Mesendoderm (in vitro differentiated cells): ENCODE results near the gene CFAP52.
A peak's percentile ranks its signal among the peaks of the same experiment; 100 is the strongest.

ENCODE experiments used
- DNase-seq: peaks from one replicate; pipeline ENCODE4 v3.0.0; 2013
- H2AK5ac ChIP-seq: 2 replicates; pipeline ENCODE4 v1.6.1; 2013; ENCODE audit warnings: low read length, inconsistent platforms
- H2BK120ac ChIP-seq: 2 replicates; pipeline ENCODE4 v1.6.1; 2013; ENCODE audit warnings: low read depth, mild to moderate bottlenecking, low read length, moderate library complexity, mixed read lengths
- H2BK15ac ChIP-seq: replicated peaks from 2 replicates; pipeline ENCODE4 v1.6.1; 2013; ENCODE audit warnings: low read depth, mild to moderate bottlenecking, moderate library complexity
- H2BK5ac ChIP-seq: 2 replicates; pipeline ENCODE4 v1.6.1; 2013; ENCODE audit warnings: low read length, inconsistent platforms
- H3K18ac ChIP-seq: 2 replicates; pipeline ENCODE4 v1.6.1; 2013; ENCODE audit warnings: mild to moderate bottlenecking, low read length, mixed read lengths
- H3K23ac ChIP-seq: one replicate; pipeline ENCODE4 v1.6.1; 2013; ENCODE audit warnings: low read length
- H3K27ac ChIP-seq: 2 replicates; pipeline ENCODE4 v1.5.1; 2013; ENCODE audit warnings: low read depth, mild to moderate bottlenecking, inconsistent platforms, low read length, moderate library complexity
- H3K27me3 ChIP-seq: 2 replicates; pipeline ENCODE4 v1.6.1; 2013; ENCODE audit warnings: low read length, control low read depth, mild to moderate bottlenecking, inconsistent platforms; ENCODE audit not compliant: insufficient read depth, poor library complexity
- H3K36me3 ChIP-seq: 2 replicates; pipeline ENCODE4 v1.6.1; 2013; ENCODE audit warnings: low read length, inconsistent platforms; ENCODE audit not compliant: control insufficient read depth, insufficient read depth
- H3K4ac ChIP-seq: one replicate; pipeline ENCODE4 v1.6.1; 2013; ENCODE audit warnings: low read depth, mild to moderate bottlenecking, low read length, moderate library complexity
- H3K4me1 ChIP-seq: 2 replicates; pipeline ENCODE4 v1.6.1; 2013; ENCODE audit warnings: low read depth, low read length, inconsistent platforms; ENCODE audit not compliant: control insufficient read depth
- H3K4me2 ChIP-seq: 2 replicates; pipeline ENCODE4 v1.6.1; 2013; ENCODE audit warnings: low read length
- H3K4me3 ChIP-seq: 2 replicates; pipeline ENCODE4 v1.5.1; 2013; ENCODE audit warnings: mild to moderate bottlenecking, low read length
- H3K56ac ChIP-seq: one replicate; pipeline ENCODE4 v1.6.1; 2013; ENCODE audit warnings: low read length
- H3K79me1 ChIP-seq: 2 replicates; pipeline ENCODE4 v1.6.1; 2013; ENCODE audit warnings: low read length, inconsistent platforms
- H3K79me2 ChIP-seq: 2 replicates; pipeline ENCODE4 v1.6.1; 2013; ENCODE audit warnings: mild to moderate bottlenecking, low read length; ENCODE audit not compliant: control insufficient read depth, insufficient read depth
- H3K9ac ChIP-seq: 2 replicates; pipeline ENCODE4 v1.6.1; 2013; ENCODE audit warnings: low read length, inconsistent platforms
- H4K5ac ChIP-seq: one replicate; pipeline ENCODE4 v1.6.1; 2013; ENCODE audit warnings: low read length
- H4K8ac ChIP-seq: one replicate; pipeline ENCODE4 v1.6.1; 2013; ENCODE audit warnings: low read depth, mild to moderate bottlenecking, control low read depth, low read length, moderate library complexity
- WGBS: extraction: QIAGEN DNeasy Blood & Tissue Kit; methylation state at CpG from one replicate; pipeline ENCODE4 v1.1.7; 2013; ENCODE audit warnings: low lambda C conversion rate, missing lambda C conversion rate; ENCODE audit not compliant: insufficient coverage; ENCODE audit errors: extremely low coverage; 5-methylcytosine and 5-hydroxymethylcytosine counted together

CFAP52 gene

DNA sequence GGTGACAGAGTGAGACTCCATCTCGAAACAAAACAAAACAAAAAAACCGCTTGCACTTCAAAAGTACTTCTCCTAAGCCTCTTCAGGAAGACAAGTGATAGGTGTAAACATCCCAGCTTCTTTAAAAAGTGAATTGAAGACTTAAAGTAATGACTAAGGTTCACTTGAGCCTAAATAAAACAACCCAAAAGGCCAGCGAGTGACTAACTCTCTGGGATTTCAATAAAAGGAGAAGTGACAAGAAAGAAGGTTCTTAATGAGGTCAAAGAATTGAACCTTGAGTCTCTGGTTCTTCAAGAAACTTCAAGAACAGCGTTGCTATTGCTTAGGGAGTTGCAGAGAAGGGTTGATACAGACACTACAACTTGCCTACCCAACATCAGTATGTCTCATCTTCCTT lies 43.0 kb upstream of the CFAP52 start:
- no peak overlapping the region for H3K4me3 ChIP-seq
- peaks cover 4% of the 10 kb centered on the region for H3K4me1 ChIP-seq
- no peaks in the 10 kb centered on the region for H3K36me3 ChIP-seq
- no peaks in the 10 kb centered on the region for H3K79me1 ChIP-seq
- no peak overlapping the region for H3K23ac ChIP-seq
- no peak overlapping the region for H3K18ac ChIP-seq
- H3K56ac ChIP-seq: no peak overlapping the region
- no peak overlapping the region for H3K27ac ChIP-seq
- no peak overlapping the region for H3K4ac ChIP-seq
- H3K27me3 ChIP-seq: no peaks in the 10 kb centered on the region
- no CpG with 5 or more reads among the region's 4 CpGs for WGBS
- H2AK5ac ChIP-seq: no peak overlapping the region
- no peak overlapping the region for H4K5ac ChIP-seq
- no peak overlapping the region for H2BK5ac ChIP-seq
- no peak overlapping the region for H3K9ac ChIP-seq
- H3K4me2 ChIP-seq: no peak overlapping the region
- no peaks in the 10 kb centered on the region for H3K79me2 ChIP-seq
- H2BK120ac ChIP-seq: no peak overlapping the region
- no peak overlapping the region for H2BK15ac ChIP-seq
- H4K8ac ChIP-seq: no peak overlapping the region
- DNase-seq: no peak

DNA sequence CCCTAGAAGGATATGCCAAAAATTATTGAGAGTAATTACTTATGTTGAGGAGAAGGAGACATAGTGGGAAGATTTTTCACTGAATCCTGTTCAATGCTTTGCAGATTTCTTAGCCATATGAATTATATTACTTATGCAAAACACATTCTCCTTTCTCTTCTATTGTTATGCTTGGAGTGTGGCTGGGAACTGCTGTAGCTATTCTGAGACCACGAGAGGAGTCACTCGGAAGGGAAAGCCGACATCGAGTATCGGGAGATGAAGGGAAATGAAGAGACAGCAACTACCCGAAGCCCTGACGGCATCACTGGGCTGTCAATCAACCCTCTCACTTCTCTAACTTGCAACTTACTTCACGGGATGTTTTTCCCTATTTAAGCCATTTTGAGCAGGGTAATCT lies 40.4 kb upstream of the CFAP52 start:
- Histone ChIP-seq H3K4ac (no peak overlapping the region), H3K27me3 (no peaks in the 10 kb centered on the region), H2AK5ac (no peak overlapping the region), H3K4me3 (no peak overlapping the region), H3K9ac (no peak overlapping the region), H2BK15ac (no peak overlapping the region), H3K56ac (peak overlapping the region; percentile 66), H2BK5ac (peak overlapping the region; percentile 2), H4K8ac (no peak overlapping the region), H3K18ac (no peak overlapping the region), H4K5ac (peak overlapping the region; percentile 0), H2BK120ac (no peak overlapping the region), H3K4me2 (no peak overlapping the region), H3K79me2 (no peaks in the 10 kb centered on the region), H3K4me1 (peaks cover 4% of the 10 kb centered on the region), H3K79me1 (no peaks in the 10 kb centered on the region), H3K36me3 (no peaks in the 10 kb centered on the region), H3K27ac (no peak overlapping the region), H3K23ac (no peak overlapping the region)
- no peak for DNase-seq
- WGBS: no CpG with 5 or more reads among the region's 8 CpGs

DNA sequence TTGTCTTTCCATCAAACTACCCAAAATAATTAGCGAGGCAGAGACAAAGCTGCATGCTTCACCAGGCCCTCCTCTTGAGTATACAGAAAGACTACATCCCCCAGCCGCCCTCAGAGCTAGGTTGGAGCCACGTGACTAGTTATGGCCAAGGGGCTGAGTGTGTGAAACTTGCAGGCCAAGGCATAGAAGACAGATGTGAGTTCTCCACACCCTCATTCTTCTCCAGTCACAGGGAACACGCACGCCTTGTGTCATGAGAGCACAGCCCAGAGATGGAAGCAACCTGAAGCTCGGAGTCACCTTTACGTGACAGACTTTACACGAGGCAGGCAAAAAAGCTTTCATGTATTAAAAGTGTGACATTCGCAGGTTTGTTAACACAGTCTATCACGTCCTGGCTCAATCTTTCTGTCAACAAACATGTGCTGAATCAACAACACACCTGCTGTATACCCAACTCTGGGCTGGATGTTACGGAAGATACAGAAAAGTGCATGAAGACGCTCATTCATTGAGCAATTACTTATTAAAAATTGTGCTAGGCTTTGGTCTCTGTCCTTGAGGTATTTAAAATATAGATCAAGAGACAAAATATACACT lies 39.2 kb upstream of the CFAP52 start:
- no peaks in the 10 kb centered on the region for H3K79me1 ChIP-seq
- H3K4ac ChIP-seq: no peak overlapping the region
- no peak overlapping the region for H3K9ac ChIP-seq
- H2BK120ac ChIP-seq: no peak overlapping the region
- peak overlapping the region; percentile 51 for H2BK5ac ChIP-seq
- no peaks in the 10 kb centered on the region for H3K79me2 ChIP-seq
- H3K4me3 ChIP-seq: no peak overlapping the region
- H3K4me2 ChIP-seq: no peak overlapping the region
- peaks cover 4% of the 10 kb centered on the region for H3K4me1 ChIP-seq
- peak overlapping the region; percentile 45 for H3K27ac ChIP-seq
- H4K8ac ChIP-seq: no peak overlapping the region
- WGBS: no CpG with 5 or more reads among the region's 12 CpGs
- no peaks in the 10 kb centered on the region for H3K36me3 ChIP-seq
- no peak overlapping the region for H3K23ac ChIP-seq
- DNase-seq: peak; percentile 81
- H3K18ac ChIP-seq: peak overlapping the region; percentile 11
- H3K56ac ChIP-seq: peak overlapping the region; percentile 17
- H3K27me3 ChIP-seq: no peaks in the 10 kb centered on the region
- no peak overlapping the region for H4K5ac ChIP-seq
- H2BK15ac ChIP-seq: no peak overlapping the region
- H2AK5ac ChIP-seq: no peak overlapping the region

DNA sequence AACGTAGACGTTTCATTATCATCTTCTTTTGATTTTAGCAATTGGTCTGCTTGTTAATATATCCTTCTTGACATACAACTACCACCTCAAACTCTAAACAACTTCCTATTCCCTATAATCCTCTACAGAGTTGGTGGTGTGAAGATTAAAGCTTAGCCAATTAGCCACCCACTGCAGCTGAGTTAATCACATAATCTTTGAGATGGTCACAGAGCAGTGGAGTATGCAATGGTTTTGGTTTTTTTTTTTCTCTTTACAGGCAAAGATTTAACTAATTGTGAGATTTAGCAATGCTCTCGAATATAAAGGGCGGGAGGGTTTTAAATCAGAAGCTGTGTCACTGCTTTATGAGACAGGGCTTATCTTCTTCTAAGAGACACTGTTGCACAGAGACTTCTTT lies 37.8 kb upstream of the CFAP52 start:
- H3K36me3 ChIP-seq: no peaks in the 10 kb centered on the region
- H2AK5ac ChIP-seq: no peak overlapping the region
- H3K4me1 ChIP-seq: peaks cover 4% of the 10 kb centered on the region
- DNase-seq: peak; percentile 77
- H2BK120ac ChIP-seq: no peak overlapping the region
- no peak overlapping the region for H3K18ac ChIP-seq
- H3K4me2 ChIP-seq: no peak overlapping the region
- no peaks in the 10 kb centered on the region for H3K79me2 ChIP-seq
- H3K27ac ChIP-seq: no peak overlapping the region
- H4K5ac ChIP-seq: no peak overlapping the region
- WGBS: no CpG with 5 or more reads among the region's 4 CpGs
- H4K8ac ChIP-seq: no peak overlapping the region
- H3K4ac ChIP-seq: no peak overlapping the region
- no peak overlapping the region for H2BK15ac ChIP-seq
- no peak overlapping the region for H3K9ac ChIP-seq
- no peaks in the 10 kb centered on the region for H3K27me3 ChIP-seq
- H3K79me1 ChIP-seq: no peaks in the 10 kb centered on the region
- H3K4me3 ChIP-seq: no peak overlapping the region
- no peak overlapping the region for H3K23ac ChIP-seq
- H3K56ac ChIP-seq: no peak overlapping the region
- no peak overlapping the region for H2BK5ac ChIP-seq

DNA sequence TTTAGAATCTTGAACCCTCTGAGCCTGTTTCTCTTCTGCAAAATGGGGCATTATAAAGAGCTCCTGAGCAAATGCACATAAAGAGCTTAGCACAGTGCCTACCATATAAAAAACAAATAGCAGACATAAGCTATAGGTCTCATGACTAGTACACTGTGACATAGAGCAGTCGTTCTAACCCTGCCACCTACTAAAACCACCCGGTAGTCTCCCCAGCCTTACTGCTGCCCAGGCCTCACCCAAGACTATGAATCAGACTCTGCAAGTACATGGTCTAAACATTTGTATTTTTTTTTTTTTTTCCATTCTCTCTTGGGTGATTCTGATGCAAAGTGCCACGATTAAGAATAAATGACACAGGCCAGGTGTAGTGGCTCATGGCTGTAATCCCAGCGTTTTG lies 34.7 kb upstream of the CFAP52 start:
- Histone ChIP-seq H4K5ac (no peak overlapping the region), H3K79me2 (no peaks in the 10 kb centered on the region), H3K27me3 (no peaks in the 10 kb centered on the region), H3K18ac (no peak overlapping the region), H3K79me1 (no peaks in the 10 kb centered on the region), H3K23ac (no peak overlapping the region), H3K9ac (no peak overlapping the region), H3K4ac (no peak overlapping the region), H2BK120ac (no peak overlapping the region), H2BK5ac (no peak overlapping the region), H3K36me3 (no peaks in the 10 kb centered on the region), H2BK15ac (no peak overlapping the region), H3K4me1 (peaks cover 2% of the 10 kb centered on the region), H3K4me3 (no peak overlapping the region), H2AK5ac (no peak overlapping the region), H3K27ac (no peak overlapping the region), H4K8ac (no peak overlapping the region), H3K4me2 (no peak overlapping the region), H3K56ac (no peak overlapping the region)
- no peak for DNase-seq
- no CpG with 5 or more reads among the region's 4 CpGs for WGBS

DNA sequence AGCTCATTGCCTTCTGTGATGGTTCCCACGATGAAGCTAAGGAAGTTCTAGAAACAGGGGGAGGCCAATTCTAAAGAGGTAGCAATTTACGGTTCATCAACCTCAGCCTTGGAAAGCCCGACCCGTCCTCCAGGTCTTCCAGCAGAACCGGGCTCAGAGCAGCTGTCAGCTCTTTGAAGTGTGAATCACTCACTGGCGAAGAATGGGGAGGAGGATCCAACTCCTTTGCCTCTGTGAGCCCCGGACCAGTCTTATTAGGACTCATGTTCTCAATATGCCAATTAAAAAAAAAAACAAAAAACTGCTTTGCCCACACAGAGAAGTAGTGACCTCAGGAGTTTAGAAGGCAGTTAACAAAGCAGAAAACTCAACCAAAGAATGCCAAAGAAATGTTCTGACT lies 32.2 kb upstream of the CFAP52 start:
- Histone ChIP-seq H3K36me3 (no peaks in the 10 kb centered on the region), H3K4ac (no peak overlapping the region), H2BK5ac (no peak overlapping the region), H4K5ac (no peak overlapping the region), H3K56ac (no peak overlapping the region), H3K79me1 (no peaks in the 10 kb centered on the region), H4K8ac (no peak overlapping the region), H2BK120ac (no peak overlapping the region), H3K27ac (no peak overlapping the region), H3K4me3 (no peak overlapping the region), H3K4me2 (no peak overlapping the region), H3K4me1 (no peaks in the 10 kb centered on the region), H3K9ac (no peak overlapping the region), H3K27me3 (no peaks in the 10 kb centered on the region), H2AK5ac (no peak overlapping the region), H3K23ac (no peak overlapping the region), H2BK15ac (no peak overlapping the region), H3K18ac (no peak overlapping the region), H3K79me2 (no peaks in the 10 kb centered on the region)
- DNase-seq: no peak
- WGBS: no CpG with 5 or more reads among the region's 7 CpGs
